ENCODE results near the gene STK32C. TPM values are rescaled to one million over a fixed set of nuclear protein-coding genes. Genes with fewer than 3 reads are reported as not detected.

Gene STK32C
- polyA plus RNA-seq, 2 of the 4 experiments (the other 2 are of a cell fraction) = 29.9 to 43.6 TPM

DNA sequence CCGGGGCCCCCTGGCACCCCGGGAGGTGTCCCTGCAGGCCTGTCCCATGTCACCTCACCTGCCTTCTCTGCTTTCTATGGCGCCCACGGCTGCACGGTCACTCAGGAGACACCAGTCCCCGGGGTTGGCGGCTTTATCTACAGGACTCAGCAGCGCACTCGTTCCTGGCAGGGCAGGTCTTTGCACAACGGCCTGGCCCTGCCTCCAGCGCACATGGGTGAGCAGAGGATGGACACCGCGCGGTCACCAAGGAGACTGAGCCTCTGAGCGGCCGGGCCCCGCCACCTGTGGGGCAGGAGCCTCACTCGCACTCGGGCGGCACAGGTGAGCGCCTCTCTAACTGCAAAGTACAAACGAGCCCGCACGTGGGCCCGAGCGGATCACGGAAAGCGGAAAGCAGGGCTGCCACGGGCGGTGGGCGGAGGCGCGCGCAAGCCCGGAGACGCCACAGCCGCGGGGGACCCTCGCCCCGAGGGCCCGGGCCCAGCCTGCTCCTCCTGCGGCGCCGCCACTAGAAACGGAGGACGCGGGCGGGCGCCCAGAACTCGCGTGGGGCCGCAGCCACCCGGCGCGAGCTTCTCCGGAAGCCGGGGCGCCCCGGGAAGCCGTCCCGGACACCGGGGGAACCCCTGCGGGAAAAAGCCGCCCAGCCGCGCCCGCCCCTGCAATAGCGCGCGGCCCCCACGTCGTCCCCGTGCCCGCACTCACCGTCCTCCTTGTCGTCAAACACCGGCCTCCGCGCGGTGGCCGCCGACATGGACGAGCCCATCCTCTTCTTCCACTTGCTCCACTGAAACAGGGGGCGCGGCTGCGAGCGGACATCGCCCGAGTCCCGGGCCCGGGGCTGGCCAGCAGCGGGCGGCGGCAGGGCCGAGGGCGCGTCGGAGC is 642 bp downstream of the STK32C start:
- Histone ChIP-seq H3K4me1 (peaks cover 21% of the 10 kb centered on the region), H3K9me3 (no peaks in the 10 kb centered on the region), H3K27ac (peak overlapping the region; percentile 58 to 97), H3K4me2 (peak overlapping the region; percentile 85), H3K4me3 (peak overlapping the region; percentile 88)
- FAIRE-seq = no peak
- CTCF ChIA-PET = interaction anchor here (0.8 to 1.8 kb wide), 4 partner anchors 14 to 87 kb away, joined by 3 to 7 read pairs (median 4); no protein-coding TSS in a partner anchor
- TF ChIP-seq CHD2 (IDR thresholded peaks at IDR 0.05; ENCODE audit: low read length, partially characterized antibody) (no peak), MAX (IDR thresholded peaks at IDR 0.05) (peak; percentile 84), ESRRA (IDR thresholded peaks at IDR 0.05; ENCODE audit: borderline replicate concordance, low read length) (no peak), PHF8 (IDR thresholded peaks at IDR 0.05; ENCODE audit: borderline replicate concordance, low read depth) (peak; percentile 32; the same call in 1 of the 2 replicates), RAD21 (conservative IDR thresholded peaks at IDR 0.05 in 1 of 2, IDR thresholded peaks at IDR 0.05 in 1 of 2) (0 out of 5 replicates have a peak, but pooled peaks of 1 of the 2 experiments have one; percentile 16)
- 7% methylated on average over 45 of the region's 98 CpGs for WGBS (ENCODE audit: missing lambda C conversion rate)
- POLR2A ChIA-PET = interaction anchor here (0.6 to 1.0 kb wide), 10 partner anchors 13 to 139 kb away, joined by 3 to 18 read pairs (median 4); partner anchors contain the start of gene LRRC27
- DNase-seq (ENCODE audit: low read depth in 1 of 2, low spot score in 1 of 2) = peak; percentile 56 to 79
- ATAC-seq = peak; percentile 62 to 64

- no peak for TF ChIP-seq CHD4 (IDR thresholded peaks at IDR 0.05; ENCODE audit: borderline replicate concordance)
- no peak for TF ChIP-seq MAZ (IDR thresholded peaks at IDR 0.05; ENCODE audit: borderline replicate concordance, low read depth, low read length)
- 0 out of 2 replicates have a peak, but pooled peaks have one; percentile 12 for TF ChIP-seq BHLHE40 (IDR thresholded peaks at IDR 0.05; ENCODE audit: low read depth, low read length)
- peak overlapping the region; percentile 85 for H3K4me2 ChIP-seq
- H3K4me1 ChIP-seq = peaks cover 16% of the 10 kb centered on the region
- no peak for FAIRE-seq
- H3K9me3 ChIP-seq = no peaks in the 10 kb centered on the region
- no peak for ATAC-seq
- H3K27ac ChIP-seq = no peak overlapping the region
- 95% methylated on average over 16 of the region's 16 CpGs for WGBS (ENCODE audit: missing lambda C conversion rate)
- no peak overlapping the region; the same call in 2 of the 3 replicates for H3K4me3 ChIP-seq
- no peak for DNase-seq (ENCODE audit: low read depth in 1 of 2, low spot score in 1 of 2)
- POLR2A ChIA-PET = no interaction called here
- CTCF ChIA-PET = interaction anchor here (1.6 to 1.8 kb wide), 2 partner anchors 15 to 47 kb away, joined by 4 to 7 read pairs; no protein-coding TSS in a partner anchor
Observed at GRCh38 chr10:132306343-132306685, 1.4 kb downstream of the STK32C start.

- ATAC-seq (no peak), FAIRE-seq (no peak)
- WGBS (ENCODE audit: missing lambda C conversion rate) = 97% methylated on average over 22 of the region's 22 CpGs
Observed at GRCh38 chr10:132305654-132306342, 2.0 kb downstream of the STK32C start.

More at GRCh38 chr10:132305654-132306342, 2.0 kb downstream of the STK32C start:
- H3K4me3 ChIP-seq = no peak overlapping the region
- DNase-seq (ENCODE audit: low read depth in 1 of 2, low spot score in 1 of 2) = peak in 1 of 2 experiments; percentile 48
- H3K9me3 ChIP-seq = no peaks in the 10 kb centered on the region
- ChIA-PET POLR2A (no interaction called here), CTCF (interaction anchor here (1.6 to 1.8 kb wide), 2 partner anchors 16 to 47 kb away, joined by 4 to 7 read pairs; no protein-coding TSS in a partner anchor)
- TF ChIP-seq EP300 (IDR thresholded peaks at IDR 0.05) (no peak), REST (IDR thresholded peaks at IDR 0.05) (no peak), RAD21 (conservative IDR thresholded peaks at IDR 0.05 in 1 of 2, IDR thresholded peaks at IDR 0.05 in 1 of 2) (no peak), RARB (CRISPR knock-in tag; IDR thresholded peaks at IDR 0.05) (no peak), CEBPB (IDR thresholded peaks at IDR 0.05) (no peak), MAX (IDR thresholded peaks at IDR 0.05) (no peak), JUN (IDR thresholded peaks at IDR 0.05) (no peak)
- no peak overlapping the region for H3K27ac ChIP-seq
- H3K4me2 ChIP-seq = no peak overlapping the region
- H3K4me1 ChIP-seq = peaks cover 12% of the 10 kb centered on the region

Measured in A549 (cell line).